ENCODE measurements around the gene STAC. TPM values are rescaled to one million over a fixed set of nuclear protein-coding genes. Genes with fewer than 3 reads are reported as not detected.

The STAC gene
- total and polyA plus RNA-seq, 12 donors = 1.3 to 12.0 (median 3.4) TPM

- TF ChIP-seq POLR2A (IDR thresholded peaks at IDR 0.05) (no peak), CTCF (IDR thresholded peaks at IDR 0.05) (no peak)
- H3K27me3 ChIP-seq = no peaks in the 10 kb centered on the region
- WGBS, 4 donors = 27 to 43% (median 32%) methylated on average over 2 of the region's 2 CpGs
- no peaks in the 10 kb centered on the region for H3K36me3 ChIP-seq (replicated peaks in 1 of 2)
- H3K4me3 ChIP-seq = no peak overlapping the region
- peak overlapping the region in 3 of 5 donors; percentile 59 to 84 (median 70) for H3K27ac ChIP-seq
- peak; percentile 41 to 81 (median 71) for DNase-seq
- H3K9me3 ChIP-seq (replicated peaks in 1 of 3) = no peaks in the 10 kb centered on the region
- H3K4me1 ChIP-seq (replicated peaks in 1 of 2) = peaks cover 0 to 13% of the 10 kb centered on the region in 2 donors
- intact Hi-C loops (cut with DNase I) = no loop called here
Measured at GRCh38 chr3:36362973-36363372, 17.3 kb upstream of the STAC start.

GRCh38 chr3:36364260-36364659 is 16.0 kb upstream of the STAC start:
- no peak for TF ChIP-seq POLR2A (IDR thresholded peaks at IDR 0.05)
- no peak for TF ChIP-seq CTCF (IDR thresholded peaks at IDR 0.05)
- DNase-seq = no peak
- intact Hi-C loops (cut with DNase I) = no loop called here
- Histone ChIP-seq H3K4me3 (no peak overlapping the region), H3K27ac (no peak overlapping the region), H3K27me3 (no peaks in the 10 kb centered on the region), H3K4me1 (replicated peaks in 1 of 2) (peaks cover 0 to 13% of the 10 kb centered on the region in 2 donors), H3K9me3 (replicated peaks in 1 of 3) (no peaks in the 10 kb centered on the region), H3K36me3 (replicated peaks in 1 of 2) (no peaks in the 10 kb centered on the region)
- 87 to 97% (median 92%) methylated on average over 4 of the region's 4 CpGs for whole genome bisulfite sequencing, 4 donors

GRCh38 chr3:36365829-36366228 is 14.5 kb upstream of the STAC start:
- Histone ChIP-seq H3K27ac (no peak overlapping the region), H3K27me3 (no peaks in the 10 kb centered on the region), H3K36me3 (replicated peaks in 1 of 2) (no peaks in the 10 kb centered on the region), H3K4me1 (replicated peaks in 1 of 2) (peaks cover 0 to 13% of the 10 kb centered on the region in 2 donors), H3K4me3 (no peak overlapping the region), H3K9me3 (replicated peaks in 1 of 3) (no peaks in the 10 kb centered on the region)
- 89 to 96% (median 94%) methylated on average over 3 of the region's 3 CpGs for WGBS, 4 donors
- intact Hi-C loops (cut with DNase I) = no loop called here
- no peak for TF ChIP-seq POLR2A (IDR thresholded peaks at IDR 0.05)
- TF ChIP-seq CTCF (IDR thresholded peaks at IDR 0.05) = no peak
- no peak for DNase-seq

- no peak for TF ChIP-seq CTCF (IDR thresholded peaks at IDR 0.05)
- TF ChIP-seq POLR2A (IDR thresholded peaks at IDR 0.05) = no peak
- WGBS, 4 donors = 92 to 97% (median 96%) methylated on average over 4 of the region's 4 CpGs
- H3K27me3 ChIP-seq = no peaks in the 10 kb centered on the region
- no peak overlapping the region for H3K4me3 ChIP-seq
- intact Hi-C loops (cut with DNase I) = no loop called here
- H3K9me3 ChIP-seq (replicated peaks in 1 of 3) = no peaks in the 10 kb centered on the region
- no peak overlapping the region for H3K27ac ChIP-seq
- DNase-seq = no peak
- no peaks in the 10 kb centered on the region for H3K36me3 ChIP-seq (replicated peaks in 1 of 2)
- H3K4me1 ChIP-seq (replicated peaks in 1 of 2) = peaks cover 0 to 13% of the 10 kb centered on the region in 2 donors
Measured at GRCh38 chr3:36366308-36366707, 14.0 kb upstream of the STAC start.
